ENCODE data around the gene EFNB2.

EFNB2 gene

DNA sequence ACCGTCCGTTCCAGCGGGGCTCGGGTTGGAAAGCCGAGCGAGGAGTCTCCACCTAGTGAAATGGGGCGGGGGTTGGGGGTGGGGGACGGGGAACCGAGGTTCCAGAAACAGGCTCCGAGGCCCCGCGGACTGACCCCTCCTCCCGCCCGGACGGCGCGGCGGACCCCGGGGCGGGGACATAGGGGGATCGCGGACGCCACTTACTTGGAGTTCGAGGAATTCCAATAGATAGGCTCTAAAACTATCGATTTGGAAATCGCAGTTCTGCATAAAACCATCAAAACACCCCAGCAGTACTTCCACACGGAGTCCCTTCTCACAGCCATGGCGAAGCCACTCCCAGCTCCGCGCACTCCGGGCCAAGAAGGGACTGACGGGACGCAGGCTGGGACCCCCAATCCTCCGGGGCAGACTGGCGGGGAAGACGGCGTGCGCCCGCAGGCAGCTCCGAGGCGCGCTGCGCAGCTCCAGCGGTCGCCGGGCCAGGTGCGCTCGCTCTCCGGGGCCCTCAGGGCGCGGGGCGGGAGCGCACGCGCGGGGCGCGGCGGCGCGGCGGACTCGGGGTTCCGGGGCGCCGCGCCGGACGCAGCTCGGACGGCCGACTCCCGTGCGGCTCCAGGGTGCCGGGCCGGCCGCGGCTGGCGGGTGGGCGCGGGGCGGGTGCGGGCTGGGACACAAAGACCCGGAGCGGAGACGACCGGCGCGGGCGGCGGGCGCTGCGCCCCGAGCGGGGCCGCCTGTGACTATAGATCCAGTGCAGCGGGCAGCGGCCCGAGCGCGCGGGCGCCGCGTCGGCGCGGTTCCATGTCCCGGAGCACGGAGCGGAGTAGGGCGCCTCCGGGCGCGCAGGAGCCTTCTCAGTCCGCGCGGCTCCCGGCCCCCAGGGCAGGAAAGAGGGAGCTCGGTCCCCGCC is 567 bp downstream of the EFNB2 start:
- Histone ChIP-seq H3K4me3 (ENCODE audit: low read depth, low read length) (peak overlapping the region; percentile 58), H3K27ac (peak overlapping the region; percentile 52; the same call in 1 of the 2 replicates)

DNA sequence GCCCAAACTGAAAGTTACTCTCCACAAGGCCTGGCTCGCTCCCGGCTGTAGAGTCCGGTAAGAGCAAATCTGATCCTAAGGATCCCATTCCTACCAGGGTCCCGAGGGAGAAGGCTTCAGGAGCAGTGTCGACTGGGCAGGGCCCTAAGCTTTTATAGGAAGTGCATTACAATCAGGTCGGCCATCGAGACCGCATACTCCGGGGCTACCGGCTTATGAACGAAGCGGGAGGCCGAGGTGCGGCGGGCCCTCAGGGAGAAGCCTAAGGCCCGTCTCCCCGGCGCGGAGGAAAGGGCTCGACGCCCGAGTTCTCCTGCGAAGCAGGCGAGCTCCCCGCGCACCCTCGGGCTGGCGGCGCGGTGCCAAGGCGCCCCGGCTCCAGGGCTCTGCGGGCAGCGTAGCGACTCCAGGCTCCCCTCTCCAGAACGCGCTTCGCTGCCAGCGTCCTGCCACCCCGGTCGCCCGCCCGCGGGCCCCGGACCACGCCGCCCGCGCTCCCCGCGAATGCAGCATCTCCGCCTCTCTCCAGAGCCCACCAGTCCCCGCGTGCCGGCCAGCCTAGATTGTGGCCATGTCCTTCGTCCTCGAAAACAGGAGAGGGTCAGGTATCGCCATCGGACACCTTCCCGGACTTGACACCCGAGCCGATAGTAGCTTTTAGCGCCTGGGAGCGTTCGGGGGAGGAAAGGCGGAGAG is 1.4 kb downstream of the EFNB2 start:
- no peaks in the 10 kb centered on the region for H3K36me3 ChIP-seq
- TF ChIP-seq, protein P1, sequence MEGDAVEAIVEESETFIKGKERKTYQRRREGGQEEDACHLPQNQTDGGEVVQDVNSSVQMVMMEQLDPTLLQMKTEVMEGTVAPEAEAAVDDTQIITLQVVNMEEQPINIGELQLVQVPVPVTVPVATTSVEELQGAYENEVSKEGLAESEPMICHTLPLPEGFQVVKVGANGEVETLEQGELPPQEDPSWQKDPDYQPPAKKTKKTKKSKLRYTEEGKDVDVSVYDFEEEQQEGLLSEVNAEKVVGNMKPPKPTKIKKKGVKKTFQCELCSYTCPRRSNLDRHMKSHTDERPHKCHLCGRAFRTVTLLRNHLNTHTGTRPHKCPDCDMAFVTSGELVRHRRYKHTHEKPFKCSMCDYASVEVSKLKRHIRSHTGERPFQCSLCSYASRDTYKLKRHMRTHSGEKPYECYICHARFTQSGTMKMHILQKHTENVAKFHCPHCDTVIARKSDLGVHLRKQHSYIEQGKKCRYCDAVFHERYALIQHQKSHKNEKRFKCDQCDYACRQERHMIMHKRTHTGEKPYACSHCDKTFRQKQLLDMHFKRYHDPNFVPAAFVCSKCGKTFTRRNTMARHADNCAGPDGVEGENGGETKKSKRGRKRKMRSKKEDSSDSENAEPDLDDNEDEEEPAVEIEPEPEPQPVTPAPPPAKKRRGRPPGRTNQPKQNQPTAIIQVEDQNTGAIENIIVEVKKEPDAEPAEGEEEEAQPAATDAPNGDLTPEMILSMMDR (IDR thresholded peaks at IDR 0.05; ENCODE audit: low read depth, low read length): no peak
- peaks cover 17% of the 10 kb centered on the region for H3K27me3 ChIP-seq (ENCODE audit: insufficient read depth, low read depth, severe bottlenecking)
- H3K4me3 ChIP-seq (ENCODE audit: low read depth, low read length): peak overlapping the region; percentile 58
- no peak overlapping the region for H3K27ac ChIP-seq
- H3K9me3 ChIP-seq (ENCODE audit: severe bottlenecking): no peaks in the 10 kb centered on the region
- peak; percentile 77 for DNase-seq

More for the DNA sequence above, 567 bp downstream of the EFNB2 start:
- peaks cover 17% of the 10 kb centered on the region for H3K27me3 ChIP-seq (ENCODE audit: insufficient read depth, low read depth, severe bottlenecking)
- peak; percentile 68 for DNase-seq
- no peaks in the 10 kb centered on the region for H3K9me3 ChIP-seq (ENCODE audit: severe bottlenecking)
- no peaks in the 10 kb centered on the region for H3K36me3 ChIP-seq
- TF ChIP-seq, protein P1 (IDR thresholded peaks at IDR 0.05; ENCODE audit: low read depth, low read length): no peak

DNA sequence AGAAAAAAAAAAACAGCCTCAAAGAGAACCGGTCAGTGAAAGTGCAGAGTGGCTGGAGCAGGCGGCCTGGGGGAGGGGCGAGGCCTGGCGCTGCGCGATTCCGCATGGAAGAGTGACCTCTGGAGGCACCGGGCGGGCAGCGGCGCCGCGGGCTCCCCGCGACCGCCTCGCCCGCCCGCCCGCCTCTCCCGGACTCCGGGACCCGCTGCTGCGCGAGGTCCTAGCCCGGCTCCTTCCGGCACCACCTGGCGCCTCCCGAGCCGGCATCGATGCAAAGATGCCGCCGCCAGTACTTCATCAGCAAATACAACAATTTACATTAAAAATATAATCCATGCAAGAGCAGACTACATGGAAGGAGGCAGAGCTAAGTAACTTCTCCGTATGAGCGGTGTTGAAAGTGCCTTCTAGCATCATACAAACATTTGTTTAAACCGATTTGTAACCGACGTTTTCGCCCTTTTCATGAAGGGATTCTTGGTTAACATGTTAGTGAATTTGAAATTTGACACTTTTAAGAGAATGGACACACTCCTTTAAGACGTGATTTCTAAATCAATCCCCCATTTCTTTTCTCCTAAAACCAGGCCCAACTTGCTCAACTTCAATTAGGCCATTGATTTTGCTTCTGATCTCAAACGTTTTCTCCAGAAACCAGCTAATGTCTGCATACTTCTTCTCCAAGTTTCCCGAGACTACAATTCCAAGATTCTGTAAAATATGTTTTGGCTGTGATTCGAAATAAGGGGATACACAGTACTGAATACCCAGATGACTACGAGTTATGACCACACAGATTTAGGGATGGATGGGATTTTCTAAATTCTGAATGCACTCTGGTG is 2.1 kb downstream of the EFNB2 start:
- Histone ChIP-seq H3K36me3 (no peaks in the 10 kb centered on the region), H3K9me3 (ENCODE audit: severe bottlenecking) (no peaks in the 10 kb centered on the region), H3K27me3 (ENCODE audit: insufficient read depth, low read depth, severe bottlenecking) (peaks cover 17% of the 10 kb centered on the region), H3K27ac (no peak overlapping the region), H3K4me3 (ENCODE audit: low read depth, low read length) (peak overlapping the region; percentile 58)
- peak; percentile 91 for DNase-seq
- TF ChIP-seq, protein P1 (IDR thresholded peaks at IDR 0.05; ENCODE audit: low read depth, low read length): peak; percentile 83

DNA sequence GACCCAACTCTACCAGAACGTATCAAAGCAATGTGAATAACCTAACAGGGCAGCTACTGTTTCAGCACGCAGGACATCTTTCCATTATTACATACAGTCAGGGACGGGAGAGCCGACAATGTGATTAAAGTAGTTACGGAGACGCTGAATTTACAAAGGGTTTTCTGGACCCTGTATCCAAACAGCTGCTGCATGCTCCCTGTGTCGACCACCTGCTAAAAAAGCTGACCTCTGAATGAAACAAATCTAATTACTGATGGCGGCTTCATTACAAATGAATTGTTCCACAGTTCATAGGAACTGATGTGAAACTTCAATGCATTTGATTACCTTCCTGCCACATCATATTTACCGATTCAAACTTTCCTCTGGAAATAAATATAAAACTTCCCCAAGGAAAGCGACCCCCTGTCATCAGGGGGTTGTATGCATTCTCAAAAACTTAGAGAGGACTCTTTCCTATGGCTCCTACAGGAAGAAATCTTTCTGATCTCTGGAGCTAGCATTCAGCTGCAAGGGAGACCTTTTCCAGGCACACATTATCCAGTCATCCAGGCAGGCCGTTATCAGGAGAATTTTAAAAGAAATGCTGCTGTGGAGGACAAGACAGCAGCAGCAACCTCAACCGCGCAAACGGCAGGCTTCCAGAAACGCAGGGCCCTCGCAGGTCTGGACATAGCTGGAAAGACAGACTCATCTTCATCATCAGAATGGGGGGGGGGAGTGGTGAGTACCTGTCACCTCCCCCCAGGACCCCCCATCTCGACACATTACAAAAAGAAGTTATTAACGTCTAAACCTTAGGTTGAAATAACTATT is 3.1 kb downstream of the EFNB2 start:
- no peak overlapping the region for H3K4me3 ChIP-seq (ENCODE audit: low read depth, low read length)
- no peak overlapping the region for H3K27ac ChIP-seq

More for the DNA sequence above, 3.1 kb downstream of the EFNB2 start:
- no peaks in the 10 kb centered on the region for H3K9me3 ChIP-seq (ENCODE audit: severe bottlenecking)
- TF ChIP-seq, protein P1 (IDR thresholded peaks at IDR 0.05; ENCODE audit: low read depth, low read length): no peak
- no peak for DNase-seq
- H3K27me3 ChIP-seq (ENCODE audit: insufficient read depth, low read depth, severe bottlenecking): peaks cover 17% of the 10 kb centered on the region
- no peaks in the 10 kb centered on the region for H3K36me3 ChIP-seq
